Activated T-helper 2 cell treated with anti-CD3 and anti-CD28 coated beads, Interferon-gamma antibody, Interleukin-2, Interleukin-4, amounts not matched to agents 10 μg/mL and 5 μg/mL and 100 μg/mL, durations not matched to agents 14 hours and 24 hours and 36 hours (primary cell): Measurements from ENCODE around the gene ACAA1. TPM values are rescaled to one million over a fixed set of nuclear protein-coding genes. Genes with fewer than 3 reads are reported as not detected.

ENCODE experiments used
- DNase-seq: peaks from one replicate; pipeline ENCODE4 v3.0.0; 2021; ENCODE audit warnings: low spot score
- H3K27ac Mint-ChIP-seq: one replicate; pipeline ENCODE4 v1.8.0; 2021; ENCODE audit warnings: mixed read lengths
- H3K27me3 Mint-ChIP-seq: one replicate; pipeline ENCODE4 v1.8.0; 2021; ENCODE audit warnings: low read depth, mixed read lengths
- H3K36me3 Mint-ChIP-seq: one replicate; pipeline ENCODE4 v1.8.0; 2021; ENCODE audit warnings: low read depth, mixed read lengths
- H3K4me1 Mint-ChIP-seq: one replicate; pipeline ENCODE4 v1.8.0; 2021; ENCODE audit warnings: low read depth, mixed read lengths
- H3K4me3 Mint-ChIP-seq: one replicate; pipeline ENCODE4 v1.8.0; 2021; ENCODE audit warnings: low read depth, mild to moderate bottlenecking, moderate library complexity, mixed read lengths
- H3K9me3 Mint-ChIP-seq: one replicate; pipeline ENCODE4 v1.8.0; 2021; ENCODE audit warnings: mixed read lengths
- intact Hi-C: fragments of 100-400 bp; cut with micrococcal nuclease; formaldehyde crosslinking; loops from one replicate; pipeline ENCODE4 v1.15.1; 2023
- total RNA-seq: library from RNA; stranded (reverse); gene quantifications from 2 replicates; pipeline ENCODE4 v1.2.3, GENCODE V29; 2022

The ACAA1 gene
- total RNA-seq, 1 donor from 2014 or later, result 69.5 TPM

DNA sequence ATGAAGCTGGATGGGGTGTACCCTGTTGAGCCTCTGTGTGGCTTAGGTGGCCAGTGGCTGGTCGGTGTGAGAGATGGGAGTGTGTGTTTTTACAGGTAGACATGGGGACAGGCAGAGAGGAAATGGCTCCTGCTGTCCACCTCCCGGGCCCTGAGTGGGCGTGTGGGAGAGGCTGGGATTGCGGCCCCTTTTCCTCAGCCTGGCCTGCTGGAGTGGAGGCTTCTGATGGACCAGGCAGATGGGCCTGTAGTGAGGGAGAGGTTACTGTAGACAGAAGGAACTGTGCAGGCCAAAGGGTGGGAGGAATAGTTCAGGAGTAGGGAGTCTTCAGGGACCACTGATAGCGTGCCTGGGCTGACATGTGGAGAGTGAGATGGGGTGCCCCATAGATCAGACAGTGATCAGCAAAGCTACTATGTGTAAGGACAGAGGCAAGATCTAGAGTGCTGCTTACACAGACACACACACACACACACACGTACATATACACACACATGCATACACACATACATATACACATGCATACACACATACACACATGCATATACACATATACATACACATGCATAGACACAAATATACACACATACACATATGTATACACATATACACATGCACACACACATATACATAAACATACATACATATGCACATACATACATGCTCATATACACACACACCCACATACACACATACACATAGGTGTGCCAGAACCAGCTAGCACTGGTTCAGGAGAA lies 26.4 kb downstream of the ACAA1 start:
- peaks cover 4% of the 10 kb centered on the region for H3K9me3 Mint-ChIP-seq
- H3K36me3 Mint-ChIP-seq, result peaks cover 3% of the 10 kb centered on the region
- no peak overlapping the region for H3K27ac Mint-ChIP-seq
- H3K4me1 Mint-ChIP-seq, result no peaks in the 10 kb centered on the region
- intact Hi-C loops, result no loop called here
- DNase-seq, result no peak
- no peak overlapping the region for H3K4me3 Mint-ChIP-seq
- H3K27me3 Mint-ChIP-seq, result peaks cover 5% of the 10 kb centered on the region

DNA sequence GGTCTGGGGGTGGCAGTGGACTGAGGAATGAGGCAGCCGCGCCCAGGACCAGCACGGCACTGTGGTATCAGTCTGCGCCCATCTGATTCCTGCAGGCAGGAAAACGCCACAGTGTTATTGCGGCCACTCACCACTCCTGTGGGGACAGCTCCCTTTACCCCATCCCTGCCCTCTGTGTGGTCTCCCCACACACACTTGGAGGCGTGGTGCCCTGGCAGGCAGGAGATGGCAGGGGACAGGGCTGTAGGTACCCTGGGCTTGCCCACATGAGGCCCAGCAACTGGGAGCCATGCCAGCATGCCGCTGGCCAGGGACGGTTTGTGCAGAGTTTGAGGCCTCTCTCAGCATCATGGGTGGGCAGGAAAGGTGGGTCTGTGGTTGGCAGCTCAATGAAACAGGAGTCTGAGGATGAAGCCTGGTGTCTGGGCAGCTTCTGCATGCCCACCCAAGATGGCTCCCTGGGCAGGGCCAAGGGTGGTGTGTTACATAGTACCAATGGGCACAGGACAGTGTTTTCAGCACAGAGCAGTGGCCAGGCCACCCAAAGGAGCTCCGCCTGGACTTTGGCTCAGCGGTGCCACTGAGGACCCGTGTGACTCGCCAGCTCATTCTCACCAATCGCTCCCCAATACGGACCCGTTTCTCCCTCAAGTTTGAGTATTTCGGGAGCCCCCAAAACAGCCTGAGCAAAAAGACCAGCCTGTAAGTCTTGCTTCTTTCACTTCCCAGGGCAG lies 27.2 kb downstream of the ACAA1 start:
- intact Hi-C loops, result no loop called here
- Mint-ChIP-seq H3K4me3 (no peak overlapping the region), H3K27me3 (peaks cover 9% of the 10 kb centered on the region), H3K4me1 (no peaks in the 10 kb centered on the region), H3K9me3 (peaks cover 9% of the 10 kb centered on the region), H3K36me3 (peaks cover 3% of the 10 kb centered on the region), H3K27ac (no peak overlapping the region)
- no peak for DNase-seq

DNA sequence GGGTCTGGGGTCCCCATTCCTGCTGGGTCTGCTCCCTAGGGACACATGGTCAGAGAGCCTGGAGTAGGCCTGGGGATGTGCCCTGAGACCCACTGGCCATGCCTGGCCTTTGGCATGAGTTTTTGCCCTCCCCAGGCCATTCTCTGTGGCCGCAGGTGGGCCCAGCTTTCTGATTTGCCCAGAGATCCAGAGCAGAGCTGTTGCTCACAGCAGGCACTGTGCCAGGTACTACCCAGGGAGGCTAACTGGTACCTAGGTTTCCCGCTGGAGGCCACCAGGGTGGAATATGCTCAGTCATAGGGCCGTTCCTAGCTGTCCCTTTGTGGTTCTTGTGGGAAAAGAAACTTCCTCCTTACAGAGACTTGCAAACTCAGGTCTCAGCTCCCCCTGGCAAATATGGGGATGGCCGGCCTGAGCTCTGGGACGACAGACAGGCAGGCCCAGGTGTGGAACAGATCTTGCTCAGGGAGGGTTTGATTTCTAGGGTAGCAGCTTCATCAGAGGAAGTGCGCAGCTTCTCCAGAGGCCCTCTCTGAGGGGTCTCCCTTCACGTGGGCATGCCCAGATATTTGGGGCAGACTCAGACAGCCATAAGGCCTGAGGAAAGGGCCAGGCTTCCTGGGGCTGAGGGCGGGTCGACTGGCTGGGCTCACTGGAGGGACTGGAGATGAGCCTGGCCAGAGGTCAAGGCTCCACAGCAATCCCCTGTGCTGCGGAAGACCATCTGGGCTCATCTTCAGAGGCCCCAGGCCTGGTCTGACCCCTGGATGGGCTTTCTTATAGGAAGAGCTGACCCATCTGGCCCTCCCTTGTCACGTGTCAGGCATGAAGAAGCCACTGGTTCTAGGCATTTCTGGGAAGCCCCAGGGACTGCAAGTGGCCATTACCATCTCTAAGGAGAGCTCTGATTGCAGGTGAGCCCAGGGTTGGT lies 28.0 kb downstream of the ACAA1 start:
- H3K27me3 Mint-ChIP-seq, result peaks cover 9% of the 10 kb centered on the region
- peaks cover 9% of the 10 kb centered on the region for H3K9me3 Mint-ChIP-seq
- intact Hi-C loops, result no loop called here
- no peak for DNase-seq
- H3K36me3 Mint-ChIP-seq, result peaks cover 3% of the 10 kb centered on the region
- H3K4me1 Mint-ChIP-seq, result no peaks in the 10 kb centered on the region
- no peak overlapping the region for H3K27ac Mint-ChIP-seq
- no peak overlapping the region for H3K4me3 Mint-ChIP-seq

DNA sequence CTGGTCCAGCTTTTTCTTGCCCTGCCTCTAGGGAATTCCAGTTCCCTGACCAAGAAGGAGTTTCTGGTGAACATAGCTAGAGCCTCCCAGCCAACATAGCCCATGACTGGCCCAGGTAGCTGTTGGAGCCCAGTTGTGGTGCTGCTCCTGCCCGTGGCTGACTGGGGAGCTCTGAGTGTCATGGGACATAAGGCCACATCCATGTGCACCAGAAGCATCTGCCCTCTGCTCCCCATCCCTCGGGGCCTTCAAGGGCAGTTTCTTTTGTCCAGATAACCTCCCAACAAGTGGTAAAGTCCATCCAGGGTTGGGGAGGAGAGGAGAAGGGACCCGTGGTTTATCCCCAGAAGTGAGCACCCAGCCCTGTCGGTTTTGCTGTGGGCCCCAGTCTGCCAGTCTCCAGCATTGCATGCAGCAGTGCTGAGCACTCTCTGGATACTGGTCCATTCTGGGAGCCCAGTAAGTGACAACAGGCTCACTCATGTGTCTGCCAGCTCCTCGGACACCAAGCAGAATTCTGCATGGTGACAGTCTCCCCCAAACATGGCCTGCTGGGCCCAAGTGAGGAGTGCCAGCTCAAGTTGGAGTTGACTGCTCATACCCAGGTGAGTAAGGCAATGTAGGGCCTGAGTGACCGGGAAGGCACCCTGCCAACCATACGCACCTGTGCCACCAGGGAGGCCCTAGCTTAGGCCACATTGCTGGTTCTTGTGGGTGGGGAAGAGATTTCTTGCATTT lies 28.8 kb downstream of the ACAA1 start:
- no peak overlapping the region for H3K27ac Mint-ChIP-seq
- H3K27me3 Mint-ChIP-seq, result peaks cover 15% of the 10 kb centered on the region
- H3K4me1 Mint-ChIP-seq, result no peaks in the 10 kb centered on the region
- intact Hi-C loops, result no loop called here
- H3K9me3 Mint-ChIP-seq, result peaks cover 9% of the 10 kb centered on the region
- H3K4me3 Mint-ChIP-seq, result no peak overlapping the region
- no peak for DNase-seq
- H3K36me3 Mint-ChIP-seq, result peaks cover 3% of the 10 kb centered on the region

DNA sequence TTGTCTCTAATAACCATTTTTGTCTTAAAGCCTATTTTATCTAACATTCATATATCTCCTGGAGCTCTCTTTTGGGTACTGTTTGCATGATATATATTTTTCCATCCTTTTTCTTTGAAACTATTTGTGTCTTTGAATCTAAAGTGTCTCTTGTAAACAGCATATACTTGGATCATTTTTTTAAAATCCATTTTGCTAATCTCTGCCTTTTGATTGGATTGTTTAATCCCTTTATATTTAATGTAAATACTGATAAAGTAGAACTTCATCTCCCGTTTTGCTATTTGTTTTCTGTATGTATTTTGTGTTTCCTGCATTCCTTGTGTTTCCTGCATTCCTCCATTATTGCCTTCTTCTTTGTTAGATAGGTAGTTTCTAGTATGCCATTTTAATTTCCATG lies 31.4 kb downstream of the ACAA1 start:
- H3K9me3 Mint-ChIP-seq, result peaks cover 9% of the 10 kb centered on the region
- H3K4me3 Mint-ChIP-seq, result no peak overlapping the region
- H3K27me3 Mint-ChIP-seq, result peaks cover 19% of the 10 kb centered on the region
- intact Hi-C loops, result no loop called here
- DNase-seq, result no peak
- peaks cover 3% of the 10 kb centered on the region for H3K36me3 Mint-ChIP-seq
- H3K27ac Mint-ChIP-seq, result no peak overlapping the region
- H3K4me1 Mint-ChIP-seq, result no peaks in the 10 kb centered on the region

DNA sequence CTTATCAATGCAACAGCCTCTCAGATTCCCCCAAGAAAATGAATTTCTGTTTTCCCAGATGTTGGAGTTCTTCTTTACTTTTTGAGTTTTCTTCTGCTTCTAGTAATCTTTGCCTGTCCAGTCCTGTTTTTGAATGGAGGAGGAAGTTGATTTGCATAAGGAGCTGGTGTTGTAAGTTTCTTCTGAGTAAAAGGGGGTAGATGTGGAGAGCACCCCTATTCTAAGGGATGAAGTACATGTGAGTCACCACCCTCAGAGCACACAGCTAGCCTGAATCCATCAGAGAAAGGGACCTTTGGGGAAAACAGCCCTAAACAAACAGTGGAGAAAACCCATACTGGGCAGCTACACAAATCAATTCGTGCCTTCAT lies 34.5 kb downstream of the ACAA1 start:
- no peak for DNase-seq

DNA sequence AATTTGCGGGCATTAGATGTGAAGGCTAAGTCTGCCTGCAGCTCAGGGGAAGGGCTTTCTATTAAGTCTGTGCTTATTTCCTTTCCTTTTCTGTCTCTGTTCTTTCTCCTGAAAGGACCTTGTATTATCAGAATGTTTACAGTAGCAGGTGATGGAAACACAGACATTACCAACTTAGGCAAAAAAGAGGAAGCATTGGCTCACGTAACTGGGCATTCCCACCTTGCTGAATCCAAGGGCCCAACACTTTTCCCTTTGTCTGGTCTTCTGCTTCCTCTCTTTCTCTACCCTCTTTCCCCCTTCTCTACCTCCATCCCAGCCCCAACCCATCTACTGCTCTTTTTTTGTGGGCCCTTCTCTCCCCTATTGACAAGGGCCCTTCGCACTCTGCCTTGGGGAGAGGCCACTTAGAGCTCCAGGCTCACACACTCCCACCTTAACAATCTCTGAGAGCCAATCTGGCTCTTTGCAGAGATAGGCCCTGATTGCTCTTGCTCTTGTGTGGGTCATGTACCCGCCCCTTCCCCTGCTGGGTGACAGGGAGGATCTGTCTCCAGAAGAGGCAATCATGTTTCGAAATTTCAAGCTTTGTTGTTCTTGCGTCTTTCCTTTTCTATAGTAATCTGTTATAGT lies 35.0 kb downstream of the ACAA1 start:
- peaks cover 3% of the 10 kb centered on the region for H3K36me3 Mint-ChIP-seq
- no peaks in the 10 kb centered on the region for H3K4me1 Mint-ChIP-seq

More for the DNA sequence above, 34.5 kb downstream of the ACAA1 start:
- Mint-ChIP-seq H3K27ac (no peak overlapping the region), H3K9me3 (peaks cover 9% of the 10 kb centered on the region), H3K36me3 (peaks cover 3% of the 10 kb centered on the region), H3K4me3 (no peak overlapping the region), H3K4me1 (no peaks in the 10 kb centered on the region), H3K27me3 (peaks cover 19% of the 10 kb centered on the region)
- intact Hi-C loops, result no loop called here

DNA sequence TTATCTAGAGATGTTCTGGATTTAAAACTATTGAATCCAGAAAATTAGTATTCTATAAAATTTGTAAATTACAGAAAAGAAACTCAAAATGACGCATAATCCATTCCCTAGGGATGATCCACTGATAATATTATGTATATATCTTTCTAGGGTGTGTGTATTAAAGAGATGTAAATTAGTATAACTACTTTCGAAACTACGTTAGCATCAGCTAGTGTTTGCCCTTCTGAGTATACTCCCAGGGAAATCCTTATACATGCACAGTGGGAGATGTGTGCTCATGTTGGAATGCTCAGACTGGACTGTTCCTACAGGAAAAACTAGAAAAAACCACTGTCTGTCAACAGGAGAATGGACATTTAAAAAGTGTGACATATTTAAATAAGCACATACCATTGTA lies 36.4 kb downstream of the ACAA1 start:
- Mint-ChIP-seq H3K27me3 (peaks cover 13% of the 10 kb centered on the region), H3K4me3 (no peak overlapping the region), H3K4me1 (no peaks in the 10 kb centered on the region), H3K36me3 (no peaks in the 10 kb centered on the region), H3K9me3 (peaks cover 6% of the 10 kb centered on the region), H3K27ac (no peak overlapping the region)
- DNase-seq, result no peak
- intact Hi-C loops, result no loop called here

More for the DNA sequence above, 35.0 kb downstream of the ACAA1 start:
- no peak for DNase-seq
- Mint-ChIP-seq H3K4me3 (no peak overlapping the region), H3K27me3 (peaks cover 19% of the 10 kb centered on the region), H3K27ac (no peak overlapping the region), H3K9me3 (peaks cover 9% of the 10 kb centered on the region)
- intact Hi-C loops, result no loop called here

DNA sequence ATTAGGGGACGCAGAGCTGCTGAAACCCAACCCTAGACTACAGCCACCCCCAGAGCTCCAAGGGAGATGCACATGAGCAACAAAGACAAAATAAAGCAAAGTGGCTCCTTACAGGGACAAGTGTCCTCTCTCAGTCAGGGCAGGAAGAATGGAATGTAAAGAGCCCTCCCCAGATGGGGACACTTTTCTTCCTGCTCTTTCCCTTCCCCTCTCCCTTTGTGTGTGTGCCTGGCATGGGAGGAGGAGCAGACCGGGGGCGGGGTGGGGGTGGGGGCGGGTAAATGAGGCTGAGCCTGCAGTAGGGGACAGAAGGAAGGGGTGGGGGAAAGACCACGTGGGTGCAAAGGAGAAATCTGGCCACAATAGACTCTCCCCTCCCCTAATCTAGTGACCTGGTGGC lies 37.4 kb downstream of the ACAA1 start:
- Mint-ChIP-seq H3K4me1 (no peaks in the 10 kb centered on the region), H3K4me3 (no peak overlapping the region), H3K27ac (no peak overlapping the region), H3K27me3 (peaks cover 9% of the 10 kb centered on the region), H3K9me3 (no peaks in the 10 kb centered on the region), H3K36me3 (no peaks in the 10 kb centered on the region)
- intact Hi-C loops, result no loop called here
- DNase-seq, result no peak

DNA sequence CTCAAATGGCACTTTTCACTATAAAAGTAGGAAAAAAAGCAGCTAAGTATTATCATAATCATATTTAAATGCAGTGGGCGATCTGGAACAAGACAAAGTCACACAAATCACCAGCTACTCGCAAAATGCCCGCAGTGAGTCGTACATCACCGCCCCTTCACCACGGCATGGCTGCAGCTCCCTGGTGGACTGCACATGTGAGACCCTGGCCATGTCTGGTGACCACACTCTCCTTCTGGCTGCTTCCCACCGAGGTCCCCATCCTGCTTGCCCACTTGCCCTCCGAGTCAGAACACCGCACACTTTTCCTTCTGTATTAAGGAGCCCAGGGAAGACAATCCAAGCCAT lies 38.6 kb downstream of the ACAA1 start:
- no peak for DNase-seq
- H3K27me3 Mint-ChIP-seq, result peaks cover 6% of the 10 kb centered on the region
- no peaks in the 10 kb centered on the region for H3K9me3 Mint-ChIP-seq
- no peaks in the 10 kb centered on the region for H3K36me3 Mint-ChIP-seq
- intact Hi-C loops, result no loop called here
- no peak overlapping the region for H3K4me3 Mint-ChIP-seq
- no peak overlapping the region for H3K27ac Mint-ChIP-seq
- H3K4me1 Mint-ChIP-seq, result no peaks in the 10 kb centered on the region

DNA sequence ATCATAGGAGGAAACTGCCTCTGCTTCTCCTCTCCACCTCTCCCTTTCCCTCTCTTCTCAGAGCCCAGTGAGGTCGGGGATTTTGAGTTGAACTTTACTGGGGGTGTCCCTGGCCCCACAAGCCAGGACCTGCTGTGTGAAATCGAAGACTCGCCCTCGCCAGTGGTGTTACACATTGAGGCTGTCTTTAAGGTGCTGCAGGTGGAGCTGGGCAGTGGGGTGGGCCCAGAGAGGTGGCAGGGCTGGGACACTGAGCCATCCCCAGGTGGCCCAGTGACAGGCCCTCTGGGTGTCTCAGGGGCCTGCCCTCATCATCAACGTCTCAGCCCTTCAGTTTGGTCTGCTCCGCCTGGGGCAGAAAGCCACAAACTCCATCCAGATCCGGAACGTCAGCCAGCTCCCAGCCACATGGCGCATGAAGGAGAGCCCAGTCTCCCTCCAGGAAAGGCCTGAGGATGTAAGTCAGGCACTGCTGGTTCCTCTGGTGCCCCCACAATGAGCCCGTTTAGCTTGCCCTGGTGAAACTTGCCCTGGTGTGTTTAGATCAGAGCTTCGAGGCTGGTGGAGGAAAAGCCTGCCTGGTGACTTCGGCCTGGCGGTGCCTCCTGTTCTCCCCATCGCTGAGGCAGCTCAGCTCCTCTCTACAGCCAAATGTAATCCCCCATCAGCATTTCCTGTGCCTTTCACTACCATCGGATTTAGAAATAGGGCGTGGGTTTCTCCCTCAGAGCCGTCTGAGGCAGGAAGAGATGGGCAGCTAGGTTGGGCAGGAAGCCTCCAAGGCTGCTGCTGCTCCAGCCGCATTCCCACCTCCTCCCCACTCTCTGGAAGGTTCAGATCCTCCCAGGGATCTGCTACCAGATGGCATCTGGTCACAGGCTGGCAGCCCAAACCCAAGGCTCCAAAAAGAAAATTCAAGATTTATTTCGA lies 39.2 kb downstream of the ACAA1 start:
- intact Hi-C loops, result no loop called here
- no peaks in the 10 kb centered on the region for H3K36me3 Mint-ChIP-seq
- H3K27me3 Mint-ChIP-seq, result peaks cover 2% of the 10 kb centered on the region
- no peak for DNase-seq
- H3K27ac Mint-ChIP-seq, result no peak overlapping the region
- H3K4me1 Mint-ChIP-seq, result no peaks in the 10 kb centered on the region
- H3K9me3 Mint-ChIP-seq, result no peaks in the 10 kb centered on the region
- no peak overlapping the region for H3K4me3 Mint-ChIP-seq
